GM21717 (cell line): Measurements from ENCODE around the gene EIF1AD.

Experiments
- ATAC-seq: cut with Tn5 transposase; IDR thresholded peaks from one replicate; pipeline ENCODE4 v1.9.1; 2021; ENCODE audit warnings: mild to moderate bottlenecking, moderate library complexity; ENCODE audit not compliant: unreplicated experiment

The EIF1AD gene

GRCh38 chr11:66006134-66006890 is 4.4 kb upstream of the EIF1AD start:
- no peak for ATAC-seq

GRCh38 chr11:66004186-66004585 is 2.2 kb upstream of the EIF1AD start:
- no peak for ATAC-seq

GRCh38 chr11:66003291-66003690 is 1.3 kb upstream of the EIF1AD start:
- no peak for ATAC-seq

GRCh38 chr11:66002648-66003225 is 780 bp upstream of the EIF1AD start:
- ATAC-seq = peak; percentile 38

- no peak for ATAC-seq
These were observed 4.7 kb downstream of the EIF1AD start for GRCh38 chr11:65997286-65997685.

- no peak for ATAC-seq
These were observed 9.9 kb downstream of the EIF1AD start for GRCh38 chr11:65992056-65992455.

- ATAC-seq = peak; percentile 81
These were observed 13.0 kb downstream of the EIF1AD start for GRCh38 chr11:65988791-65989592.

- ATAC-seq = no peak
These were observed 14.6 kb downstream of the EIF1AD start for GRCh38 chr11:65987336-65987735.

- ATAC-seq = no peak
These were observed 18.4 kb downstream of the EIF1AD start for GRCh38 chr11:65983589-65983987.

- ATAC-seq = no peak
These were observed 19.0 kb downstream of the EIF1AD start for GRCh38 chr11:65982824-65983588.

- ATAC-seq = no peak
These were observed 19.8 kb downstream of the EIF1AD start for GRCh38 chr11:65981972-65982823.

- ATAC-seq = no peak
These were observed 20.7 kb downstream of the EIF1AD start for GRCh38 chr11:65981101-65981740.

- ATAC-seq = no peak
These were observed 22.6 kb downstream of the EIF1AD start for GRCh38 chr11:65979261-65979759.

GRCh38 chr11:65978391-65979238 is 23.3 kb downstream of the EIF1AD start:
- no peak for ATAC-seq

GRCh38 chr11:65977621-65978390 is 24.2 kb downstream of the EIF1AD start:
- ATAC-seq = no peak

GRCh38 chr11:65976216-65977176 is 25.5 kb downstream of the EIF1AD start:
- no peak for ATAC-seq

GRCh38 chr11:65975771-65976170 is 26.2 kb downstream of the EIF1AD start:
- ATAC-seq = no peak
